AG09309 (cell line): Measurements from ENCODE around the gene C6orf47.
"Not testable (repeated sequence)": the region's sequence is repeated elsewhere in the genome, so short reads cannot be mapped to it uniquely, and the experiment has no call there.

ENCODE experiments used
- DNase-seq: peaks from one replicate; pipeline ENCODE4 v3.0.0-alpha.2; 2010; ENCODE audit warnings: low read depth
- H3K4me3 ChIP-seq: 2 replicates; pipeline ENCODE4 v1.5.1; 2011; ENCODE audit warnings: mild to moderate bottlenecking, low read depth, low read length, moderate library complexity; ENCODE audit not compliant: control insufficient read depth
- CTCF ChIP-seq: IDR thresholded peaks from 2 replicates; pipeline ENCODE4 v1.5.1; 2011; ENCODE audit warnings: mild to moderate bottlenecking, low read depth, low read length, inconsistent platforms; ENCODE audit not compliant: insufficient read depth, control insufficient read depth; ENCODE audit errors: missing control alignments

The C6orf47 gene, protein sequence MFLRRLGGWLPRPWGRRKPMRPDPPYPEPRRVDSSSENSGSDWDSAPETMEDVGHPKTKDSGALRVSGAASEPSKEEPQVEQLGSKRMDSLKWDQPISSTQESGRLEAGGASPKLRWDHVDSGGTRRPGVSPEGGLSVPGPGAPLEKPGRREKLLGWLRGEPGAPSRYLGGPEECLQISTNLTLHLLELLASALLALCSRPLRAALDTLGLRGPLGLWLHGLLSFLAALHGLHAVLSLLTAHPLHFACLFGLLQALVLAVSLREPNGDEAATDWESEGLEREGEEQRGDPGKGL

DNA sequence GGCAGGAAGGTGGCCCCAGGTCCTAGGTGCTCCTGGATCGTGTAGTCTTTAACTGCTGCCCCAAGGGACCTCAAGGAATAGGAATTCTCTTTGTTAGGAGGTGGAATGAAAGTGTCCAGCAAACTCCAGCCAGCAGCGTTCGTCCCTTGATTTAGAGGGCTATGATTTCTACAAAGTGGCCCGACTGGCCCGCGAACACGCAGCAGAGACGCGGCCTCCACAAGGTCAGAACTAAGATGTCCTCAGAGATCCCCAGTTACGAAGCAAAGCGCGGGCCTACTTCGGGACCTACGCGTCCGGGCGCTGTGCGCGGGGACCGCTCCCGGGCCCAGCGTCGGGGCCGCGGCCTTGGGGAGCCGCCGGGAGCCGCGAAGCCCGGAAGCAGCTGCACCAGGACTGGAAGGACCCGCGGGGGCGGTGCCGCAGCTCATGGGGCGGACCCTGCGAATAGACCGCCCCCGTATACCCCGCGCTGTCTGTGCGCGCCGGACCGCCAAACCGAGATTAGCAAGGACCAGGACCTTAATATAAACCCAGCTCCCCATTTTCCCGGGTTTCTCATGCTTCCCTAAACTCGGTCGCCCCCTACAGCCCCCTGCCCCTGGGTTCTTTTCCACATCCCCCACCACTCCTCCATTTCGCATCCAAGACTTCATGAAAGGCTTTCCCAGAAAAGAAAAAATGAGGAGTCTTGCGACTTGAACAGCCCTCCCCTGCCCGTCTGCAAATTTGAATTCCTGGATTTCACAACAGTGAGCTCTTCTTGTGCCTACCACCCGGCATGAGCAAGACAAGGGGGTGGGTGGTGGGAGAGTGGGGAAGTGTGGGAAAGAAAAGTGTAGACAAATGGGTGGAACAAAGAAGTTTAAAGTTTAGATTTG is at the start of gene C6orf47:
C6orf47 (minus strand) TSS at position 398 of the 881 bp plus-strand sequence. CDS start 831 bp downstream, outside the sequence.
- H3K4me3 ChIP-seq, result peak within 1 kb of the TSS; percentile 76
- TF ChIP-seq CTCF, result no peak
- no peak for DNase-seq

DNA sequence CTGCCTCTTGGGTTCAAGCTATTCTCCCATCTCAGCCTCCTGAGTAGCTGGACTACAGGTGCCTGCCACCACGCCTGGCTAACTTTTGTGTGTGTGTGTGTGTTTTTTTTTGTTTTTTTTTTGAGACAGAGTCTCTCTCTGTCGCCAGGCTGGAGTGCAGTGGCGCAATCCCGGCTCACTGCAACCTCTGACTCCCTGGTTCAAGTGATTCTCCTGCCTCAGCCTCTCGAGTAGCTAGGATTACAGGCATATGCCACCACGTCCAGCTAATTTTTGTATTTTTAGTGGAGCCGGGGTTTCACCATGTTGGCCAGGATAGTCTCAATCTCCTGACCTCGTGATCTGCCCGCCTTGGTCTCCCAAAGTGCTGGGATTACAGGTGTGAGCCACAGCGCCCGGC is 48.6 kb upstream of the C6orf47 start:
- H3K4me3 ChIP-seq, DNase-seq: not testable (repeated sequence)

DNA sequence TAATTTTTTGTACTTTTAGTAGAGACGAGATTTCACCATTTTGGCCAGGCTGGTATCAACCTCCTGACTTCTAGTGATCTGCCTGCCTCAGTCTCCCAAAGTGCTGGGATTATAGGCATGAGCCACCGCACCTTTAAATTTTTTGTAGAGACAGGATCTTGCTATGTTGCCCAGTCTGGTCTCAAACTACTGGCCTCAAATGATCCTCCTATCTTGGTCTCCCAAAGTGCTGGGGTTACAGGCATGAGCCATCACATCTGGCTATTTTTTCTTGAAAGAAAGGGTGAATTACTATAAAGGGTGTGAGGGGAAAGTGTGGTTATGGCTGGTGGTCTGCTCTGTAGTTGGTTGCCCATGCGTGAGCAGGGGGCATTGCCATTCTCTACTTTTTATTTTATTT is 47.6 kb upstream of the C6orf47 start:
- H3K4me3 ChIP-seq, result no peak overlapping the region
- DNase-seq, result no peak
- no peak for TF ChIP-seq CTCF

- H3K4me3 ChIP-seq, result no peak overlapping the region
- DNase-seq, result no peak
- TF ChIP-seq CTCF, result no peak
Measured at GRCh38 chr6:31707701-31708100, 47.1 kb upstream of the C6orf47 start.

GRCh38 chr6:31706599-31706998 is 46.0 kb upstream of the C6orf47 start, which contains the start of gene LY6G6F:
LY6G6F (plus strand) TSS chr6:31706866; CDS start chr6:31706907, 41 bp downstream.
- no peak for TF ChIP-seq CTCF
- H3K4me3 ChIP-seq, result no peak within 1 kb of the TSS
- DNase-seq, result no peak

GRCh38 chr6:31705931-31706330 is 45.4 kb upstream of the C6orf47 start:
- H3K4me3 ChIP-seq, result no peak overlapping the region
- DNase-seq, result no peak
- no peak for TF ChIP-seq CTCF
